ENCODE measurements around the gene ALG14. TPM values are rescaled to one million over a fixed set of nuclear protein-coding genes. Genes with fewer than 3 reads are reported as not detected.
A peak's percentile ranks its signal among the peaks of the same experiment; 100 is the strongest.

Gene ALG14
- 3.7 and 7.5 TPM in 2 replicates for total RNA-seq

- H3K27me3 Mint-ChIP-seq, result peaks cover 3% of the 10 kb centered on the region
- peaks cover 9% of the 10 kb centered on the region for H3K36me3 Mint-ChIP-seq (ENCODE audit: low read depth)
- no peak for TF ChIP-seq CTCF (IDR thresholded peaks at IDR 0.05)
- ChIA-PET POLR2A (interaction anchor here (0.5 to 1.6 kb wide), 12 partner anchors 11 to 1726 kb away, joined by 3 to 25 read pairs (median 4); partner anchors contain the start of gene RWDD3), CTCF (interaction anchor here (0.6 to 1.8 kb wide), 6 partner anchors 12 to 218 kb away, joined by 3 to 8 read pairs (median 6); partner anchors contain the start of genes RWDD3 and TLCD4)
- intact Hi-C loops (cut with micrococcal nuclease), result loop anchor here (1.0 to 2.0 kb wide), 7 partner anchors 30 to 1650 kb away; partner anchors contain the start of genes ABCD3, CNN3, GCLM and RWDD3
- no peaks in the 10 kb centered on the region for H3K9me3 Mint-ChIP-seq
- peak; percentile 88 for DNase-seq
- ATAC-seq (ENCODE audit: low read depth), result peak; percentile 96
- H3K4me1 Mint-ChIP-seq, result peaks cover 20% of the 10 kb centered on the region
- H3K27ac Mint-ChIP-seq, result peak within 1 kb of the TSS; percentile 99
- peak within 1 kb of the TSS; percentile 100 for H3K4me3 Mint-ChIP-seq
These were observed at the start of gene ALG14 for GRCh38 chr1:95072532-95073419. Gene ALG14 (minus strand): TSS chr1:95072951. CDS start chr1:95072898, 53 bp downstream.

- ChIA-PET POLR2A (no interaction called here), CTCF (no interaction called here)
- ATAC-seq (ENCODE audit: low read depth), result no peak
These were observed 49.5 kb upstream of the ALG14 start for GRCh38 chr1:95122151-95122697.

GRCh38 chr1:95119273-95119672 is 46.5 kb upstream of the ALG14 start:
- Mint-ChIP-seq H3K27ac (no peak overlapping the region), H3K4me1 (peaks cover 7% of the 10 kb centered on the region), H3K36me3 (ENCODE audit: low read depth) (peaks cover 2% of the 10 kb centered on the region), H3K9me3 (no peaks in the 10 kb centered on the region), H3K27me3 (peaks cover 44% of the 10 kb centered on the region), H3K4me3 (no peak overlapping the region)
- ATAC-seq (ENCODE audit: low read depth) (no peak), DNase-seq (no peak)
- TF ChIP-seq CTCF (IDR thresholded peaks at IDR 0.05), result no peak
- intact Hi-C loops (cut with micrococcal nuclease), result no loop called here
- ChIA-PET POLR2A (no interaction called here), CTCF (interaction anchor here (1.2 kb wide), 1 partner anchor 115 kb away, joined by 5 read pairs; the partner anchor contains the start of gene RWDD3)

More at GRCh38 chr1:95122151-95122697, 49.5 kb upstream of the ALG14 start:
- H3K9me3 Mint-ChIP-seq, result no peaks in the 10 kb centered on the region
- peaks cover 41% of the 10 kb centered on the region for H3K27me3 Mint-ChIP-seq
- peaks cover 4% of the 10 kb centered on the region for H3K4me1 Mint-ChIP-seq
- DNase-seq, result no peak
- no peaks in the 10 kb centered on the region for H3K36me3 Mint-ChIP-seq (ENCODE audit: low read depth)
- no peak overlapping the region for H3K27ac Mint-ChIP-seq
- intact Hi-C loops (cut with micrococcal nuclease), result no loop called here
- TF ChIP-seq CTCF (IDR thresholded peaks at IDR 0.05), result no peak
- H3K4me3 Mint-ChIP-seq, result no peak overlapping the region

GRCh38 chr1:95118710-95119109 is 46.0 kb upstream of the ALG14 start:
- H3K27me3 Mint-ChIP-seq, result peaks cover 44% of the 10 kb centered on the region
- DNase-seq (no peak), ATAC-seq (ENCODE audit: low read depth) (no peak)
- H3K9me3 Mint-ChIP-seq, result no peaks in the 10 kb centered on the region
- POLR2A ChIA-PET, result no interaction called here
- H3K4me3 Mint-ChIP-seq, result no peak overlapping the region
- intact Hi-C loops (cut with micrococcal nuclease), result no loop called here
- peaks cover 7% of the 10 kb centered on the region for H3K4me1 Mint-ChIP-seq
- no peak overlapping the region for H3K27ac Mint-ChIP-seq
- TF ChIP-seq CTCF (IDR thresholded peaks at IDR 0.05), result no peak
- CTCF ChIA-PET, result interaction anchor here (1.2 kb wide), 1 partner anchor 115 kb away, joined by 5 read pairs; the partner anchor contains the start of gene RWDD3
- peaks cover 2% of the 10 kb centered on the region for H3K36me3 Mint-ChIP-seq (ENCODE audit: low read depth)

- Mint-ChIP-seq H3K36me3 (ENCODE audit: low read depth) (peaks cover 2% of the 10 kb centered on the region), H3K4me1 (peaks cover 7% of the 10 kb centered on the region), H3K27ac (no peak overlapping the region), H3K27me3 (peaks cover 41% of the 10 kb centered on the region), H3K9me3 (no peaks in the 10 kb centered on the region), H3K4me3 (peak overlapping the region; percentile 85)
- ChIA-PET CTCF (interaction anchor here (1.6 kb wide), 1 partner anchor 115 kb away, joined by 13 read pairs; the partner anchor contains the start of gene RWDD3), POLR2A (interaction anchor here (2.0 kb wide), 1 partner anchor 116 kb away, joined by 10 read pairs; the partner anchor contains the start of gene RWDD3)
- ATAC-seq (ENCODE audit: low read depth) (no peak), DNase-seq (no peak)
- intact Hi-C loops (cut with micrococcal nuclease), result no loop called here
- no peak for TF ChIP-seq CTCF (IDR thresholded peaks at IDR 0.05)
These were observed 45.3 kb upstream of the ALG14 start for GRCh38 chr1:95118067-95118499.

All from activated B cell treated with CpG ODN at 0.5 μM for 24 hours (primary cell).